Ascending aorta (tissue), 2 donors: ENCODE results near the gene TTC39C. TPM values are rescaled to one million over a fixed set of nuclear protein-coding genes. Genes with fewer than 3 reads are reported as not detected.

Source experiments
- DNase-seq, 2 donors: peaks; one replicate each; pipeline ENCODE4 v3.0.0-alpha.2; 2019; ENCODE audit warnings: low spot score in 2 of 2
- H3K27ac ChIP-seq, 2 donors: fragments of 200-600 bp; sonication (generic); one replicate each; pipeline ENCODE4 v1.5.1; 2016 to 2017; ENCODE audit warnings: mild to moderate bottlenecking in 1 of 2
- H3K27me3 ChIP-seq: fragments of 200-600 bp; sonication (generic); one replicate; pipeline ENCODE4 v1.5.1; 2017
- H3K36me3 ChIP-seq, 2 donors: fragments of 200-600 bp; sonication (generic); one replicate each; pipeline ENCODE4 v1.5.1; 2016
- H3K4me1 ChIP-seq, 2 donors: fragments of 200-600 bp; sonication (generic); one replicate each; pipeline ENCODE4 v1.5.1; 2016 to 2017; ENCODE audit warnings: mild to moderate bottlenecking in 1 of 2
- H3K4me3 ChIP-seq, 2 donors: fragments of 200-600 bp; sonication (generic); one replicate each; pipeline ENCODE4 v1.5.1; 2016 to 2017; ENCODE audit warnings: mild to moderate bottlenecking in 1 of 2
- H3K9me3 ChIP-seq, 2 donors: fragments of 200-600 bp; sonication (generic); one replicate each; pipeline ENCODE4 v1.5.1; 2016
- CTCF ChIP-seq, 3 experiments: fragments of 200-600 bp in 2 of 3; fragments of 450-650 bp in 1 of 3; sonication (generic) in 2 of 3; IDR thresholded peaks; one replicate each; pipeline ENCODE4 v1.5.1; 2016 to 2019; ENCODE audit warnings: antibody characterized with exemption in 3 of 3, mild to moderate bottlenecking in 1 of 3, moderate library complexity in 1 of 3
- intact Hi-C: fragments of 100-400 bp; cut with DNase I; formaldehyde crosslinking; loops from one replicate; pipeline ENCODE4 v1.15.1; 2023
- total RNA-seq: library from RNA; depleted of rRNA; stranded (reverse); fragments of >200 nt; gene quantifications from one replicate; pipeline ENCODE4 v1.1.0, GENCODE V29; 2016

The TTC39C gene
- total RNA-seq, 1 donor from 2014 or later: 18.2 TPM

GRCh38 chr18:24060644-24061043 lies 46.1 kb downstream of the TTC39C start:
- no peaks in the 10 kb centered on the region for H3K27me3 ChIP-seq
- no peaks in the 10 kb centered on the region for H3K36me3 ChIP-seq
- no peaks in the 10 kb centered on the region for H3K9me3 ChIP-seq
- intact Hi-C loops: no loop called here
- no peak for TF ChIP-seq CTCF (IDR thresholded peaks at IDR 0.05)
- H3K27ac ChIP-seq: no peak overlapping the region
- no peak for DNase-seq
- no peak overlapping the region for H3K4me3 ChIP-seq
- no peaks in the 10 kb centered on the region for H3K4me1 ChIP-seq

GRCh38 chr18:24063121-24063731 lies 48.7 kb downstream of the TTC39C start:
- H3K27ac ChIP-seq: no peak overlapping the region
- no peak for DNase-seq
- H3K27me3 ChIP-seq: no peaks in the 10 kb centered on the region
- TF ChIP-seq CTCF (IDR thresholded peaks at IDR 0.05): no peak
- H3K9me3 ChIP-seq: no peaks in the 10 kb centered on the region
- intact Hi-C loops: no loop called here
- no peak overlapping the region for H3K4me3 ChIP-seq
- H3K4me1 ChIP-seq: no peaks in the 10 kb centered on the region
- no peaks in the 10 kb centered on the region for H3K36me3 ChIP-seq

DNA sequence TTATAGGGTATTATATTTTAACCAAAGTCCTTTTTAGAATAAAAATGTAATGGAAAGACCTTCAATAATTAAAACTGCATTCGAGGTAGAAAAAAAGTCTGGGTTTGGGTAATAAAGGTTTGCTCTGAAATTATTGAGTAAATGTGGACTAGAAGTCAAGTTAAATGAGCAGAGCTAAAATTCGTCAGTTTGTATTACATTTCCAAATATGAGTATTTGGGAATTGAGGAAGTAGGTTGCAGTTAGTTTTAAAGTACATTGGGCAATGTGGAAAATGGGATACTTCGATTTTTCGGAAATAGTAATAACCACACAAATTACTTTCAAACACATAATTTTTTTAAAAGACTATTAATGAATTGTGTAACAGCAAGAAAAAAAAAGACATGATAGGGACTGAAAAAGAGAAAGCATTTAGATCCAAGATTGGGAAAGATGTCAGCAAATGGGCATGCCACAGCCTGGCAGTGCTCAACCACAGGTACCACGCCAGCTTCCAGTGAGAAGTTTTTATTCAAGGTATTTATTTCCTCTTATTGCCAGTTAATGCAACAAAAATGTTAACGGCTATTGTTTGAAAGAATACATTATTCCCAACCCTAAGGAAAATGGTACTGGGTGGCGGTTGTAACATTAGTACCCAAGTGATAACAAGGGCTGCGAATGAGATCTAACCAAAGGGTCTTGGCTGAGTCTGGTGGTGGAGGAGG lies 50.0 kb downstream of the TTC39C start:
- intact Hi-C loops: no loop called here
- TF ChIP-seq CTCF (IDR thresholded peaks at IDR 0.05): no peak
- no peaks in the 10 kb centered on the region for H3K36me3 ChIP-seq
- H3K9me3 ChIP-seq: no peaks in the 10 kb centered on the region
- H3K27me3 ChIP-seq: no peaks in the 10 kb centered on the region
- H3K27ac ChIP-seq: no peak overlapping the region
- H3K4me3 ChIP-seq: no peak overlapping the region
- no peak for DNase-seq
- H3K4me1 ChIP-seq: no peaks in the 10 kb centered on the region

DNA sequence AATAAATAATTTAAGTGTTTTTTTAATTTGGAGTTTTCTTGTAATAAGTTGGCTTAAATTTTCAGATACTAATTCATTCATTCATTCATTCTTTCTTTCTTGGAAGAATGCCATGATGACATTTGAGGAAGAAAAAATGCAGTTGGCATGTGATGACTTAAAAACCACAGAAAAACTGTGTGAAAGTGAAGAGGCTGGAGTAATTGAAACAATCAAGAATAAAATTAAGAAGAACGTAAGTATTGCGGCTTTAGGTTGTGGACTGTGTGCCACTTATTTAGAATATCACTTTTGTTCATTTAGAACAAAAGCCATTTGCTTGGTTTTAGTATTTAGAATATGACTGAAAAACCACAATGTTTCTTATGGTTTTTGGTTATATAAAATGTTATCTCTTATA lies 51.4 kb downstream of the TTC39C start:
- H3K4me3 ChIP-seq: no peak overlapping the region
- intact Hi-C loops: no loop called here
- no peaks in the 10 kb centered on the region for H3K4me1 ChIP-seq
- no peak for DNase-seq
- no peaks in the 10 kb centered on the region for H3K36me3 ChIP-seq
- no peaks in the 10 kb centered on the region for H3K9me3 ChIP-seq
- no peak overlapping the region for H3K27ac ChIP-seq
- no peak for TF ChIP-seq CTCF (IDR thresholded peaks at IDR 0.05)
- no peaks in the 10 kb centered on the region for H3K27me3 ChIP-seq

DNA sequence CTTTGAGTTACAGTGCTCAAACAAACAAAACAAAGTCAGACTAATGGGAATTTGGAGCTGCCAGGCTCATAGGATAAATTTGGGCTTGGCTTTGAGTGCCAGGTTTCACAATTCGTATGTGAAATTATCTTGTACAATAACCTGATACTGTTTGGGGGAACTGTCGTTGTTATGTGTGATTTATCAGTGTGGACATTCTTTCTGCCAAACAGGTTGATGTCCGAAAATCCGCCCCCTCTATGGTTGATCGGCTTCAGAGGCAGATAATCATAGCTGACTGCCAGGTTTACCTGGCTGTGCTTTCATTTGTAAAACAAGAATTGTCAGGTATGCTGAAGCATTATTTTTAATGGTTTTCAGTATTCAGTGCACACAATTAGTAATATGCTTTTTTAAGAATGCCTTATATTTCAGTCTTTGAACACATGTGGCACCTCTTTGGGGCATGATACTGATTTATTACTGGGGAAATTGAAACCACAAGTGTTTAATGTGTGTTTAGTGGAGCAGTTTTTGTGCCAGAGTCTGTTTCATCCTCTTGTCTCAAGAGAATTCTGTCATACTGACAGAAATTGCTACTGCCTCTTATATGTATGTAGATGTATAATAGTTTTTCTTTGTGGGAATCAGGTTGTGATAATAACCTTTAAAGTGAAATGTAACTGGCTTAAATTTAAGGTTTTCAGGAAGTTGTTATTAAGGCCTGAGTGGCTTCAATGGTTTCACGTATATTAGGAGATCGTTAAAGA lies 54.6 kb downstream of the TTC39C start:
- Histone ChIP-seq H3K36me3 (no peaks in the 10 kb centered on the region), H3K4me1 (no peaks in the 10 kb centered on the region), H3K9me3 (no peaks in the 10 kb centered on the region), H3K27me3 (no peaks in the 10 kb centered on the region), H3K4me3 (no peak overlapping the region), H3K27ac (no peak overlapping the region)
- no peak for TF ChIP-seq CTCF (IDR thresholded peaks at IDR 0.05)
- DNase-seq: no peak
- intact Hi-C loops: no loop called here
